ENCODE measurements around the gene MAGI2.

Gene MAGI2

DNA sequence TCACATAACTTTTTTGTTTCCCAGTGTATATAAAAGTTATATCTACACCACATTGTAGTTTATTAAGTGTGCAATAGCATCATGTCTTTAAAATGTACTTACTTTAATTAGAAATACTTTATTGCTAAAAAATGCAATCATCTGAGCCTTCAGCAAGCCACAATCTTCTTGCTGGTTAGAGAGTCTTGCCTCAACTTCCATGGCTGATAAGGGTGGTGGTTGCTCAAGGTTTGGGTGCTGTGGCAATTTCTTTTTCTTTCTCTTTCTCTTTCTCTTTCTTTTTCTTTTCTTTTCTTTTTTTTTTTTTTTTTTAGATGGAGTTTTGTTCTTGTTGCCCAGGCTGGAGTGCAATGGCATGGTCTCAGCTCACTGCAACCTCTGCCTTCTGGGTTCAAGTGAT lies 360.0 kb downstream of the MAGI2 start:
- no peak overlapping the region for H3K4me2 ChIP-seq (ENCODE audit: insufficient read depth, low read length)
- TF ChIP-seq, protein P1, sequence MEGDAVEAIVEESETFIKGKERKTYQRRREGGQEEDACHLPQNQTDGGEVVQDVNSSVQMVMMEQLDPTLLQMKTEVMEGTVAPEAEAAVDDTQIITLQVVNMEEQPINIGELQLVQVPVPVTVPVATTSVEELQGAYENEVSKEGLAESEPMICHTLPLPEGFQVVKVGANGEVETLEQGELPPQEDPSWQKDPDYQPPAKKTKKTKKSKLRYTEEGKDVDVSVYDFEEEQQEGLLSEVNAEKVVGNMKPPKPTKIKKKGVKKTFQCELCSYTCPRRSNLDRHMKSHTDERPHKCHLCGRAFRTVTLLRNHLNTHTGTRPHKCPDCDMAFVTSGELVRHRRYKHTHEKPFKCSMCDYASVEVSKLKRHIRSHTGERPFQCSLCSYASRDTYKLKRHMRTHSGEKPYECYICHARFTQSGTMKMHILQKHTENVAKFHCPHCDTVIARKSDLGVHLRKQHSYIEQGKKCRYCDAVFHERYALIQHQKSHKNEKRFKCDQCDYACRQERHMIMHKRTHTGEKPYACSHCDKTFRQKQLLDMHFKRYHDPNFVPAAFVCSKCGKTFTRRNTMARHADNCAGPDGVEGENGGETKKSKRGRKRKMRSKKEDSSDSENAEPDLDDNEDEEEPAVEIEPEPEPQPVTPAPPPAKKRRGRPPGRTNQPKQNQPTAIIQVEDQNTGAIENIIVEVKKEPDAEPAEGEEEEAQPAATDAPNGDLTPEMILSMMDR (IDR thresholded peaks at IDR 0.05; ENCODE audit: borderline replicate concordance, extremely low read depth, low read length, poor library complexity, severe bottlenecking) = no peak
- TF ChIP-seq EZH2 (IDR thresholded peaks at IDR 0.05; ENCODE audit: borderline replicate concordance, low read depth, low read length, severe bottlenecking) = no peak
- no peaks in the 10 kb centered on the region for H3K27me3 ChIP-seq (ENCODE audit: insufficient read depth, low read length, poor library complexity)

DNA sequence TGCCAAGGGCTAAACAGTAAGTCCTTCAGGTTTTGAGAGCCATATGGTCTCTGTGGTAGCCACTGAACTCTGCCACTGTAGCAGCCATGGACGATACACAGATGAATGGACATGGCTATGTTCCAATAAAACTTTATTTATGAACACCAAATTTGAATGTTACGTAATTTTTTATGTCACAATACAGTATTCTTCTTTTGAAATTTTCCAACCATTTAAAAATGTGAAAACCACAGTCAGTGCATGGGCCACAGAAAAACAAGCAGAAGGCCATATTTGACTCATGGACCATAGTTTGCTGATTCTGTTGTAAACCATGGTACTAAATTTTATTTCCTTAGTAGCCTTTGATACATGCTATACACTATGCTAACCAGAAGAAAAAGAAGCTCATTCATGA lies 361.8 kb downstream of the MAGI2 start:
- Histone ChIP-seq H3K27ac (ENCODE audit: low read length) (no peak overlapping the region), H3K9me3 (ENCODE audit: insufficient read depth, low read length, severe bottlenecking) (no peaks in the 10 kb centered on the region), H3K36me3 (ENCODE audit: insufficient read depth, low read length) (no peaks in the 10 kb centered on the region), H3K79me2 (ENCODE audit: insufficient read depth, low read length) (no peaks in the 10 kb centered on the region), H3K4me3 (ENCODE audit: low read depth in 1 of 2, low read length in 2 of 2) (no peak overlapping the region), H3K4me1 (ENCODE audit: insufficient read depth, low read length) (no peaks in the 10 kb centered on the region), H3K27me3 (ENCODE audit: insufficient read depth, low read length, poor library complexity) (no peaks in the 10 kb centered on the region), H4K20me1 (ENCODE audit: insufficient read depth, low read length) (no peaks in the 10 kb centered on the region), H2AFZ (ENCODE audit: low read depth, low read length) (no peak overlapping the region), H3K4me2 (ENCODE audit: insufficient read depth, low read length) (no peak overlapping the region), H3K9ac (ENCODE audit: low read depth, low read length) (no peak overlapping the region)
- no peak for ATAC-seq (ENCODE audit: insufficient read depth, low read depth)
- TF ChIP-seq EZH2 (IDR thresholded peaks at IDR 0.05; ENCODE audit: borderline replicate concordance, low read depth, low read length, severe bottlenecking) = no peak
- TF ChIP-seq, protein P1 (IDR thresholded peaks at IDR 0.05; ENCODE audit: borderline replicate concordance, extremely low read depth, low read length, poor library complexity, severe bottlenecking) = no peak
- DNase-seq = no peak

More for the DNA sequence above, 360.0 kb downstream of the MAGI2 start:
- Histone ChIP-seq H3K9me3 (ENCODE audit: insufficient read depth, low read length, severe bottlenecking) (no peaks in the 10 kb centered on the region), H3K79me2 (ENCODE audit: insufficient read depth, low read length) (no peaks in the 10 kb centered on the region), H3K9ac (ENCODE audit: low read depth, low read length) (no peak overlapping the region), H3K36me3 (ENCODE audit: insufficient read depth, low read length) (no peaks in the 10 kb centered on the region), H3K27ac (ENCODE audit: low read length) (no peak overlapping the region), H3K4me1 (ENCODE audit: insufficient read depth, low read length) (no peaks in the 10 kb centered on the region), H4K20me1 (ENCODE audit: insufficient read depth, low read length) (no peaks in the 10 kb centered on the region), H2AFZ (ENCODE audit: low read depth, low read length) (no peak overlapping the region), H3K4me3 (ENCODE audit: low read depth in 1 of 2, low read length in 2 of 2) (no peak overlapping the region)
- no peak for DNase-seq
- no peak for ATAC-seq (ENCODE audit: insufficient read depth, low read depth)

DNA sequence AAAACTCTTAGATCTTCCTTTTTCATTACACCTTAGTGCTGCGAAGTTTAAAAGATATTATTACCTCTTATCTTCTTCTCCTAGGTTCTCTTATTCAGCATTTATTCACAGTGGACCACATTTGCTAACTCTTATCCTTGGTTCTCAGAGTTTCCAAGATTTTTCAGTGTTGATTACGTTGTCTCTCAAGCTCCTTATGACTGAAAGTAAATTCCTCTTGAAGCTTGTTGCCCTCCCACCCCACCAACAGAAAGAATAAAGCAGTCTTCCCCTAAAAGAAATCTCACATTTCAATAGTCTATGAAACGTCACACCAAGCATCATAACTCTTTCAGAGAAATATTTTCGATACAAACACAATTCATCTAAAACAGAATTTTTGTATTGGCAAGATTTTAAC lies 362.5 kb downstream of the MAGI2 start:
- ATAC-seq (ENCODE audit: insufficient read depth, low read depth) (no peak), DNase-seq (no peak)
- Histone ChIP-seq H3K9ac (ENCODE audit: low read depth, low read length) (no peak overlapping the region), H3K27me3 (ENCODE audit: insufficient read depth, low read length, poor library complexity) (no peaks in the 10 kb centered on the region), H3K36me3 (ENCODE audit: insufficient read depth, low read length) (no peaks in the 10 kb centered on the region), H4K20me1 (ENCODE audit: insufficient read depth, low read length) (no peaks in the 10 kb centered on the region), H3K9me3 (ENCODE audit: insufficient read depth, low read length, severe bottlenecking) (no peaks in the 10 kb centered on the region), H2AFZ (ENCODE audit: low read depth, low read length) (no peak overlapping the region), H3K27ac (ENCODE audit: low read length) (no peak overlapping the region), H3K4me1 (ENCODE audit: insufficient read depth, low read length) (no peaks in the 10 kb centered on the region), H3K4me2 (ENCODE audit: insufficient read depth, low read length) (no peak overlapping the region), H3K79me2 (ENCODE audit: insufficient read depth, low read length) (no peaks in the 10 kb centered on the region), H3K4me3 (ENCODE audit: low read depth in 1 of 2, low read length in 2 of 2) (no peak overlapping the region)
- TF ChIP-seq, protein P1 (IDR thresholded peaks at IDR 0.05; ENCODE audit: borderline replicate concordance, extremely low read depth, low read length, poor library complexity, severe bottlenecking) = no peak
- no peak for TF ChIP-seq EZH2 (IDR thresholded peaks at IDR 0.05; ENCODE audit: borderline replicate concordance, low read depth, low read length, severe bottlenecking)

DNA sequence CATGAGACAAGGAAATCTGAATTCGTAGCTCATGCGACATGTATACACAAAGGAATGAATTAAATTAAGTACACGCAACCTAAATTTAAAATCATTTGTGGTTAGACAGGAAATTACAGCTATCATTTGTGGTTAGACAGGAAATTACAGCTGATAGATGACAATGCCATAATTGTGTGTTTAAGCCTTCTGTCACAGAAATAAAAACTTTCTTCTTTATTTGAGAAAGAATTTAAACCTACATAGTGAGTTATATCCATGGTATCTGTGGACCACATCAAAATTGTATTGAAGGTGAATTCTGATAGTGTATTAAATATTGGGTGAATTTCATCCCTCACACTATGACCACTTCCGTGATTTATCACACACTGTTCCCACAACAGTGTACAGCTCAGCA lies 362.9 kb downstream of the MAGI2 start:
- TF ChIP-seq, protein P1 (IDR thresholded peaks at IDR 0.05; ENCODE audit: borderline replicate concordance, extremely low read depth, low read length, poor library complexity, severe bottlenecking) = no peak
- no peak for TF ChIP-seq EZH2 (IDR thresholded peaks at IDR 0.05; ENCODE audit: borderline replicate concordance, low read depth, low read length, severe bottlenecking)
- no peaks in the 10 kb centered on the region for H3K27me3 ChIP-seq (ENCODE audit: insufficient read depth, low read length, poor library complexity)
- H3K36me3 ChIP-seq (ENCODE audit: insufficient read depth, low read length) = no peaks in the 10 kb centered on the region
- no peak overlapping the region for H3K27ac ChIP-seq (ENCODE audit: low read length)
- H3K4me3 ChIP-seq (ENCODE audit: low read depth in 1 of 2, low read length in 2 of 2) = no peak overlapping the region
- no peaks in the 10 kb centered on the region for H3K4me1 ChIP-seq (ENCODE audit: insufficient read depth, low read length)
- H2AFZ ChIP-seq (ENCODE audit: low read depth, low read length) = no peak overlapping the region
- DNase-seq (no peak), ATAC-seq (ENCODE audit: insufficient read depth, low read depth) (no peak)
- no peaks in the 10 kb centered on the region for H3K9me3 ChIP-seq (ENCODE audit: insufficient read depth, low read length, severe bottlenecking)
- H3K9ac ChIP-seq (ENCODE audit: low read depth, low read length) = no peak overlapping the region
- no peak overlapping the region for H3K4me2 ChIP-seq (ENCODE audit: insufficient read depth, low read length)
- no peaks in the 10 kb centered on the region for H4K20me1 ChIP-seq (ENCODE audit: insufficient read depth, low read length)
- no peaks in the 10 kb centered on the region for H3K79me2 ChIP-seq (ENCODE audit: insufficient read depth, low read length)

All from DND-41 (cell line).